NOMO-1 treated with DMSO at 0.1 percent for 48 hours (cell line): Measurements from ENCODE around the gene JAKMIP1.

Experiments
- DNase-seq: peaks from one replicate; lab custom pipeline; 2025; ENCODE audit not compliant: unreplicated experiment; lab: John Stamatoyannopoulos, UW

JAKMIP1 gene

DNA sequence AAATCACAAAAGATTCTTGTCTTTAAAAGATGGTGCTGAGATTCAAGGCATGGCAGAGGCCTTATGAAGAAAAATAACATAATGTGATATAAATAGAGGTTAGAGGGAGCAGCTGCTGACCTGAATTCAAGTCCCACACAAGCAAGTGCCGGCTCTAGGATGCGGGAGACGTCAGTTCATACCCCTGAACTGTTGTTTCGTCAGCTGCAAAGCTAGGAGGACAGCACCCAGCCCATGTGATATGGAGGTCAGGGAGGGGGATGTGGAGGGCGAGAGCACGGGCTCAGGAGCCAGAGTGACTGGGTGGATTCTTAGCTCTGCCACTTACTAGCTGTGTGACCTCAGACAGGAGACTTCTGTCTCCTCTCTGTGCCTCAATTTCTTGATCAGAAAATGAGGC, 77.9 kb downstream of the JAKMIP1 start:
- DNase-seq = no peak

DNA sequence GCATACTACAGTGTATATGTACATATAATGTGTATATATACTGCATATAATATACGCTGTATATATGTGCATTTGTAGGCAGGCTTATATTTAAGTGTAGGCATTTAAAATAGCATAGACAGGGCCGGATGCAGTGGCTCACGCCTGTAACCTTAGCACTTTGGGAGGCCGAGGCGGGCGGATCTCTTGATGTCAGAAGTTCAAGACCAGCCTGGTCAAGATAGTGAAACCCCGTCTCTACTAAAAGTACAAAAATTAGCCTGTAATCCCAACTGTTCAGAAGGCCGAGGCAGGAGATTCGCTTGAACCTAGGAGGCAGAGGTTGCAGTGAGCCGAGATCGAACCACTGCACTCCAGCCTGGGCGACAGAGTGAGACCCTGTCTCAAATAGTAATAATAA, 78.4 kb downstream of the JAKMIP1 start:
- no peak for DNase-seq

DNA sequence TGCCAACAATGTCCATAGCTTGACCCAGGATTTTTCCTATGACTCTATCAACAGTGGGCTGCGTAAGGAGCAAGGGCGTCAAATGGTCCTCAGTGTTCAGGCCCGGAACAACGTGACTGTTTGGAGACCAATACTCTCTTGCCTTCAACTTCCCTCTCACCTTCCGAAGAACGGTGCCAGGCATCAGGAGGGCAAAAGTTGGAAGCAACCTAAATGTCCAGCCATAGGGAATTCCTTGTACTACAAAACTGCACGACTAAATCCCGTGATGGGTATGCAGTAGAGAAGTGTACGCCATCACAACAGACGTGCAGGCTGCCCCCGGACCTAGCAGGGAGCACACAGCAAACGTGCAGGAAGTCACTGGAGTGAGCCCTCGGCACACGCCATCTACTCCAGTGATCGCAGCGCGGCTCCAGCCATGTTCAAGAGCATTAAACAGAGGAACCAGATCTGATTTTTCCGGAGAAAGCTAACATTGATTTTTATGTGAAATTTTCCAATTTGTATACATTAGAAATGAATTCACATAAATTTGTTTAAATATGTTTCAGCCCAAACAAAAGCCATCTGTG, 79.0 kb downstream of the JAKMIP1 start:
- DNase-seq = no peak

DNA sequence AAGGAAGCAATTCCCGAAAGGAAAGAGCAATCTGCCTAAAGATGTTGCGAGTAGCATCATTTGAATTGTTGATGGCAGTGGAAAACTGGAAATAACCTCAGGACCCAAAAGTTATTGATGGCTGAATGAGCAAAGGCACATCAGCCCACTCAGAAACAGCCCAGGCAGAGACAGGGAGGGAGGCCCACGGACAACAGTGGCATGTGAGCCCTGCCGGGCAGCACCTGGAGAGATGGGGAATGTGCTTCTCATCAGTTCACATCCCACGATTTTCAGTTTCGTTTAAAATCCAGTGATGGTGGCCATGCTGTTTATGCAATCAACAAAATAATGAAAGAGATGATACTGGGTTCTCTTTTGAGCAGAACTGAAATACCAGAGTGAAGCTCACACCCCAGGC, 80.0 kb downstream of the JAKMIP1 start:
- no peak for DNase-seq

DNA sequence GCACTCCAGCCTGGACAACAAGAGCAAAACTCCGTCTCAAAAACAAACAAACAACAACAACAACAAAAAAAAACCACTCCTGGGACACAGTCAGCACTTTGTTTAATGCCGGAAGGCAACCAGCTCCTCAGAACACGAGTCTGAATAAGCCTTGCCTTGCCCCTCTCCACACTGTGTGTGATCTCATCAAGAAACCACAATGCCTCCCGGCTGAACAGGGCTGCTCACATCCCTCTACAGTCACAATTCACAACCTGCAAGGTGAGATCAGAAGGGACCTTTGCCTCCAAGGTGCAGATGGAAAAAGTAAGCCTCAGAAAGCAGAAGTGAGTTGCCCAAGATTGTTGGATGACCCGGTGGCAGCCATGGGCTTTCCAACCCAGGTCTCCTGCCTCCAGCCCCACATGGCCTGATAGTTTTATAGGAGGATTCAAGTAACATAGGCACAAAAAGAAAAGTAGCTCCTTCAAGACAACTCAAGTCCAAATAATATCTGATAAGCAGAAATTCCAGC, 80.8 kb downstream of the JAKMIP1 start:
- no peak for DNase-seq

DNA sequence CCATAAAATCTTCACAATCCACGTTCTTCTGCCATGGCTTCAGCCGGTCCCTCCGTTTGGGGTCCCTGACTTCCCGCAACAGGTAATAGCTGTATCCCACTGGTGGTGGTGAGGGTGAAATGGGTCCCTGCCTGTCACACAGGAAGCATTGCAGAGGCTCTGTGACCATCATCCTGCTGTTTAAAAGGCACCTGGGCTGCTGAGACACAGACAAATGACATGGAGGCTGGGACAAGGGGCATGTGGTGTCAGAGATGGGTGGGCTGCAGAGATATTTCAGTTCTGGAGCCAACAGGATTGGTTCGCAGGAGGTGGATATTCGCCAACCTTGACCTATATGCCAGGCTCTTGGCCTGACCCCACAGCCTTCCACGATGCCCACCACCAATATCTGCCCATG, 82.1 kb downstream of the JAKMIP1 start:
- no peak for DNase-seq

DNA sequence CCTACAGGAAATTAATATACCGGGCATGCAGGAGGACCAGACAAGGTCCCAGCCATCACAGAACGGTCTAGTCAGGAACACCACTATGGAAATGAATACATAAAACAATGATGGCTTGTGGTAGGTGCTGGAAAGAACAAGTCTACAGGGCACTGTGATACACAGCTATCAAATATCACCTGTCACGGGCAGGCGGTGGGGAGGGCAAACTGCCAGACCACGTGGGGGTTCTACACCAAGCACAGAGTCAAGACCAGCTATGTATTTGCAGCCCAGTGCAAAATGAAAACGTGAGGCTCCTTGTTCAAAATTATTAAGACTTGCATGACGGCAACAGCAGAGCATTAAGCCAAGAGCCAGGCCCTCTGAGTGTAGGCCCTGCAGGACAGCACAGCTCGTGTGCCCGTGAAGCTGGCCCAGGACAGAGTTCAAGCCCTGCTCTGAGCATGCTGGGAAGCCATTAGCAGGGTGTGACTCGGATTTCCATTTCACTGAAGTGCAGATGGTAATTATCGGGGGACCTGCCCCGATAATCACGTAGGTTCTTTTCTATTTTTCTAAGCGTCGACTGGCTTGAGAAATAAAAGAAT, 83.6 kb downstream of the JAKMIP1 start:
- DNase-seq = no peak

DNA sequence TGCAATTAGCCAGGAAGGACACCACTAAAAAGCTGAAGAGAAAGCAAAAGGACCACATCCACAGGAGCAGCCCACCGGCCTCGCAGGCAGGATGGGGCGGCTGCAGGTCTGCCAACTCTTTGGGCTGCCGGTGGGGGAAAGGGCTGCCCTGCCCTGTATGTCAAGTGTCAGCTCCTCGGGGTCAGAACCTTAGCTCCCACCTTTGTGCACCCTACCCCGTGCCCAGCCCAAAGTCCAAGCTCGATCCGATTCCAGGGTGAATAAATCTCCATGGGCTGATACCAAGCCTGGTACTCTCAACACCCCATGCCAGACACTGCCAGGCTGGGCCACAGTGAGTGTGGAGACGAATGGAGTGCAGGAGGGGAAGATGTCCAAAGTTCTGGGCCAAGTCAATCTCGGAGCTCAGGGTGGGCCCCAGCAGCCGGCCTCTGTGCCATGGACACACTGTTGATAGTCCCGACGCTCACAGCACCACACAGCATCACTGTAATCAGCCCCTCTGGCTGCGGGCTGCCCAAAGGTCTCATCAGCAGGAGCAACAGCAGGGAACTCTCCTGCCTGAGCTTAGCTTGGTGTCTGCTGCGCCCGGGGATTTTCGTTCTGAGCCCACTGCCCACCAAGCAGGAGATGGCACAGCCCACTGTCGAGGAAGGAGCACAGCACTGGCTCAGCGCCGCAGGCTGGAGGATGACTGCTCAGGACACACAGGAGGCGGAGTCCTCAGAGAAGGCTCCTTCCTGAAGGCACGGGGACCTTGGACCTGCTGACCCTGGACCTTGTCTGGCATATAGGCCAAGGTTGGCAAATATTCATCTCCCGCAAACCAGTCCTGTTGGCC, 84.4 kb downstream of the JAKMIP1 start:
- DNase-seq = no peak

DNA sequence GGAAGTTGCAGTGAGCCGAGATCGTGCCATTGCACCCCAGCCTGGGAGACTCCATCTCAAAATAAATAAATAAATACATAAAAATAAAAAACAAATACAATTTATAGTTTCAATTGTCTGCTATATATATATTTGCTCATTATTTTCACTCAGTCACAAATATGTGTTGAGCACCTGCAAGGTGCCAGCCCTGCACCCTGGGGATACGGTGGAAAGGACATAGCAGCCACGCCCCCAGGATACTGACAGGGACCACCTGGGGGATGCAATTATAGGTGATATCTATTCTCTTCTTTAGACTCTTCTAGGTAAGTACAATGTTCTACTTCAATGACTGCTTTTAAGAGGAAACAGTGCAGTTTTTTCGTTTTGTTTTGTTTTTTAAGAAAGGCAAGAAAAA, 85.0 kb downstream of the JAKMIP1 start:
- DNase-seq = no peak

DNA sequence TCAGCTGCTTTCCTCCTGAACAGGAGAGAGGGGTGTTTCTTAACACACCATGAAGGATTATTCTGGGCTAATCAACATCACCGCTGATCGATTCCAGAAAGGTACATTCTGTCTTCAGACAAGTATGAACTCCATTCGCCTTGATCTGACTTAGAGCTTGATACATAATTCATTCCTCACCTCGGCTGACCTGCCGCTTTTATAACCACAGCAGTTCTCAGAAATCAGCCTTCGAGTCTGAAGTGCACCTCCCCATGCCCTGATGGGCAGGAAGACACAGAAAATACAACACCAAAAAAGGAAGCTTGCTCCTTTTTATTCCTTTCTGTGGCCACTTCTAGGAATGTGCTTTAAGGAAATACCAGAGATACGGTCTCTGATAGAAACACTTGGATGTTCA, 85.7 kb downstream of the JAKMIP1 start:
- no peak for DNase-seq

DNA sequence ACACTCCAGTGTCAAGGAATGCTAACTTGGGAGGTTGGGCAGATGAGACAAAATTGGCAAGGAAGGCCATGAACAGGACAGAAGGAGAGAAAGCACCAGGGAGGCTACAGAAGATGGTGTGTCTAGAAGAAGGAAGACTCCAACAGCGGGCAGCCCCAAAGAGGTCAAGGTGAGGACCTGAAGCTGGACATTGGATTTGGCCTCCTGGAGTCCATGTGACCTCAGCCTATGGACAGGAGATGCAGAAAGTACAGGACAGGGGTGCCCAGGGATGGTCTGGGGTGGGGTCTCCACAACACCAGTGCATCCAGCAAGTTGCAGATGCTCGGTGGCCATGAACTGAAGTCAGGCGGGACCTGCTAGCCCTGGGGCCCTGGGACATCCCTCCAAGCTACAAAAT, 86.2 kb downstream of the JAKMIP1 start:
- no peak for DNase-seq

DNA sequence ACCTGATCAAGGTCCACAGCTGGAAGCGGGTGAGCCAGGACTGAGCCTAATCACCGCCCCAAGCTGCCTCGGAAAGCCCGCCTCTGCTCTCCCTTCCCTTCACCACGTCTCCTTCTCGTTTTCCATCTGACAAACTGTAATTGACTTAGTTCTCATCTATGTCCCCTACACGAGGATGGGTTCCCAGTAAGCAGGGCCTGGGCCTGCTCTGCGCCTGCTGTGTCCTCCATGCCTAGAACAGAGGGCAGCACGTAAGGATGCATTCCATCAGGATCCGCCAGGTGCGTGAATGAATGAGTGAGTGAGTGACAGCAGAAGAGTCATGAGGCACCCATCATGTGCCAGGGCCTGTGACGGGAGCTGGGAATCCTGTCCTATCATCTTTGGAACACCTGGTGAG, 86.7 kb downstream of the JAKMIP1 start:
- DNase-seq = no peak

DNA sequence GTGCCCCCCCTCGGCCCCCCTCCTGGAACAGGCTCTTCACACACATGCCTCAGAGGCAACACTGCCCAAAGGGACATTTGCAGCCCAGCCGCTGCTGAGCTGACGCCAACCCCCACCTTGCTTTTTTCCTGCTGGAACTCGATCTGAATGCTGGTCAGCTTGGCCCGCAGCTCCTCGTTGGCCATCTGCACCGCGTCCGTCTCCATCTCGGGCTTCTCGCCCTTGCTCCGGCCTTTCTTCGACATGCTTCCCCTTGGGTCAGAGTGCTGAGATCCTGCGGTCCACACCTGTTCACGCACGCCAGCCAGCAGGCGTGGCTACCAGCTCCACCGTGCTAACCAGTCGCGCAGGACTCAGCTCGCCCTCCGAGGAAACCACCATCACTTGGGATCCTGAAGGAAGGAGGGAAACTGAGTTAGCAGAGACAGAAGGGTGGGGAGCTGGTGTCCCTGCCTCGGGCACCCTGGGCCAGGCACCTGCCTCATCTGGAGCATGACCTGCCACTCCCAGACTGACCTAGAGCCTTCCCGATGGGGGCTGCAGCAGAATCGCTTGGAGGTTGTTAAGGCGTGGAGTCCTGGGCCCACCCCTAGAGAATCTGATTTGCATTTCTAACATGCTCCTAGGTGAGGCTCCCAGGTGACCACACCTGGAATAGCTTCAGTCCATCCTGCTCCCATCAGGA, 87.6 kb downstream of the JAKMIP1 start:
- no peak for DNase-seq

DNA sequence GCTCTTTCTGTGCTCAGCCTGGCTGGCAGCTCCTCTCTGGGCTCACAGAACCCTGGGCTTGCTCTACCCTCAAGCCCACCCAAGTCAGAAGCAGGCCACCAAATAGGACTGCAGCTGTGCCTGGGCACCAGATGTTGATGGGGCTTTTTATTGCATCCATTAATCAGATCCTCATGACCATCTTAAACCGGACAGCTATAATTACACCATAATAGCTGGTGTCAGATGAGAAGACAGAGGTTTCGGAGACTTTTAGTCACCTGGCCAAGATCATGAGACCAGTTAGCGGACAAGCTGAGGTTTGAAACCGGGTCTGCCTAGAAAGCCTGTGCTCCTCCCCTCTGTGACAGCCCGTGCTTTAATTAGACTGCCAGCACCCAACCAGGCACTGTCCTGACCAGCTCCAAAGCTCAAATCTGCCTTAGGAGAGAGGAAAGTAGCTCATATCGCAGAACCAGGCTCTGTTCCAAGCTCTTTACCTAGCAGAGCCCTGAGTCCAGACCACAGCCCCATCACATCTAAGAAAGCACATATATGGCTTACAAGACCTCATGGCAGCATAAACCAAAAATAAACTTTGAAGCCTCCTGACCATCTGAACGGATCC, 88.9 kb downstream of the JAKMIP1 start:
- DNase-seq = no peak

DNA sequence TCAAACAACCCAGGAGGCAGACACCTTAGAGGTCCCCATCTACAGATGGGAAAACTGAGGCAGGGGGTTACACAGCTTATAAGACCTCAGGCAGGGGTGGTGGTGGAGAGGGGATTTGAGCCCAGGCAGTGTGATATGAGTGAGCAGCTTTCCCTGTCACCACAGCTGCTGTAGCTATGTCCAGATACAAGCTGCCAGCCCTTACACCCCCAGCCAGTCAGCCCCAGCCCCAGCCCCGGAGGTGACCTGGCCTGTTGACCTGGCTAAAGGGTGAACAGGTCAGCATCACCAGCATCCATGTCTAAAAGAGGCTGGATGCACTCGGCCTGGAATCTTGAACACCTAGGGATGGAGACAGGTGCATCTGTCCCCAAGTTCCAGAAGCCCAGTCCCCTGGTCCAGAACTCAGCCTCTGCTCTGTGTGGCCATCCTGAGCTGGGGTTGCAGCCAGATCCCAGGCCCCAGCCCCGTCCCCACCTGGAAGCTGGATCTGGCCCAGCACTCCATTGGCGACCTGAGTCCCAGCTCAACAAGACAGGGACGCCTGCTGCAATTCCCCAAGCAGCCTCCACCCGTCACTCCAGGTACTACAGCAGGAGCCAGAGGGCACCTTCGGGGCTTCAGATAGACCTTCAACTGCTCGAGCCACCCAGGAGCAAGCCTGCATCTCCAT, 89.5 kb downstream of the JAKMIP1 start:
- DNase-seq = no peak

DNA sequence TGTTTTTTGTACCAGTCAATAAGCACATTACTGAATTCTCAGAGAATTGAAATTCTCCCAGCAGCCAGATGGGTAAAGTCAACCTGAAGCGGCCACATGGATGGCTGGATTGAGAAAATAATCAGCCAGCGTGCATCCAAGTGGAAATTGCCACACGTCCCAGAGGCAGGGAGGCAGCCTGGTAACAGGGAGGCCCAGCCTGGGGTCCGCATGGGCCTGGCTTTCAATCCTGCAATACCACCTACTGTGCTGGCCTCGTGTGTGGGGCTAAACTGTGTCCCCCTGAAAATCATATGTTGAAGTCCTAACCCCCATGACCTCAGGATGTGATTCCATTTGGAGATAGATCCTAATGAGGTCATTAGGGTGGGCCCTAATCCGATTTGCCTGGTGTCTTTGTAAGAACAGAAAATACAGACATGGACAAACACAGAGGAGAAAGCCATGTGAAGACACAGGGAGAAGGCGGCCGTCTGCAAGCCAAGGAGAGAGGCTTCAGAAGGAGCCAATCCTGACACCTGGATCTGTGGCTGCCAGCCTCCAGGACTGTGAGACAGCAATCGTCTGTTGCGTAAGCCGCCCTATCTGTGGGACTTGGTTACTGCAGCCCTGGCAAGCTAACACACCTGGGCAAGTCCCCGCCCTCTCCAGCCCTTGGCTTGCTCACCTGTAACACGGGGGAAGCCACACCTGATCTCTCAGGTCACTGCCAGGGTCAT, 90.3 kb downstream of the JAKMIP1 start:
- DNase-seq = no peak

DNA sequence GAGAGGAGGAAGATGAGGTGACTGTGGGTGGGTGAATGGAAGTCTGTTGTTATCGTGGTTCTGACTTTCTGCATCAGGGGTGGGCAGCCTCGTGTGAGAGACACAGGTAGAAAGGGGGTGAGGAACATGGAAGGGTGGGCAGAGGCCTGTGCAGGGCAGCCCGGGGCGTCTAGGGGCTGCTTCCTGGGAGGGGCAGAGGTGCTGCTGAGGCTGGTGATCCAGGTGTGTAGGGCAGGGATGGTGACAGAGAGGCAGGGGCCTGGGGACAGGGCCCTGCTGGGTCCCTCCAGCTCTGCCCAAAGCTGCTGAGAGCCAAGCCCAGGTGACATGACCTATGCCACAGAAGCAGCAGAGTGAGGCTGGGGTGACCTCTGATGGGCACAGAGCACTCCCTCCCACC, 92.5 kb downstream of the JAKMIP1 start:
- no peak for DNase-seq

DNA sequence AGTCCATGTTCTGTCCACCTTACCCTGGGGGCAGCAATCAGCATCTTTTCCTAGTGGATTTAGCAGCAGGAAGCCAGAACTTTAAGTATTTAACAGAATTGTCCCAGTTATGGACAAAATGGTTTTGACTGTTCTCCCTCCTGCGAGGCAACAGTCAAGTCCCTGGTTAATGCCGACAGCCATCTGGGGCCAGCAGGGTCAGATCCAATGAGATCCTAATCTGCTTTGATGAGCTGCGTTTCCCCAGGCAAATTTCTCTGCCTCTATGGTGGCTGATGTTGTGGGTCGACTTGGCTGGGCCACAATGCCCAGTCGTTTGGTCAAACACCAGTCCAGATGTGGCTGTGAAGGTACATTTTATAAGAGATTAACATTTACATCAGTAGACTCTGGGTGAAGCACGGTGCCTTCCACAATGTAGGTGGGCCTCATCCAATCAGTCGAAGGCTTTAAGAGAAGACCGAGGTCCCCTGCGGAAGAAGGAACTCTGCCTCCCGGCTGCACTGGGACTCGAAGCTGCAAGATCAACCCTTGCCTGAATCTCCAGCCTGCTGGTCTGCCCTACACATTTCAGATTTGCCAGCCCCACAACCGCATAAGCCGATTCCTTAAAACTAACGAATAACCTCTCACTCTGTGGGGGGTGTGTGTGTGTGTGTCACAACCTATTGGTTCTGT, 93.1 kb downstream of the JAKMIP1 start:
- no peak for DNase-seq

DNA sequence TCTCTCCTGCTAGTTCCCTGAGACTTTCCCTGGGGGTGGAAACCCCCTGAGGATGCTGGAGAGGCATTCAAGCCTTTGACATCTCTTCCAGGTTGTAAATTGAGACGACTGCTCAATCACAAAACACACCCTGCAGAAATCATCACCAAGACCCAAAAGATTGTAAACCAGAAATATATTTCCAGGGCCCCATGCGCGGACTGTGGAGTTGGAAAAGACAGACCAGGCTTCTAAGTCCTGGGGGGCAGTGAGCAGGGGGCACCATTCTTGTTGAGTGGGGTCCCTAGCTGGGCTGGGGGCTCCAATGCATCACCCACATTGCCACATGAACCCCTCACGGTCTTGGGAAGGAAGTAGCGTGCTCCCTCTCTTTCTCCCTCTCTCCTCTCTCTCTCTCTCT, 94.2 kb downstream of the JAKMIP1 start:
- no peak for DNase-seq
